ENCODE results near the gene PGAM2.

DNA sequence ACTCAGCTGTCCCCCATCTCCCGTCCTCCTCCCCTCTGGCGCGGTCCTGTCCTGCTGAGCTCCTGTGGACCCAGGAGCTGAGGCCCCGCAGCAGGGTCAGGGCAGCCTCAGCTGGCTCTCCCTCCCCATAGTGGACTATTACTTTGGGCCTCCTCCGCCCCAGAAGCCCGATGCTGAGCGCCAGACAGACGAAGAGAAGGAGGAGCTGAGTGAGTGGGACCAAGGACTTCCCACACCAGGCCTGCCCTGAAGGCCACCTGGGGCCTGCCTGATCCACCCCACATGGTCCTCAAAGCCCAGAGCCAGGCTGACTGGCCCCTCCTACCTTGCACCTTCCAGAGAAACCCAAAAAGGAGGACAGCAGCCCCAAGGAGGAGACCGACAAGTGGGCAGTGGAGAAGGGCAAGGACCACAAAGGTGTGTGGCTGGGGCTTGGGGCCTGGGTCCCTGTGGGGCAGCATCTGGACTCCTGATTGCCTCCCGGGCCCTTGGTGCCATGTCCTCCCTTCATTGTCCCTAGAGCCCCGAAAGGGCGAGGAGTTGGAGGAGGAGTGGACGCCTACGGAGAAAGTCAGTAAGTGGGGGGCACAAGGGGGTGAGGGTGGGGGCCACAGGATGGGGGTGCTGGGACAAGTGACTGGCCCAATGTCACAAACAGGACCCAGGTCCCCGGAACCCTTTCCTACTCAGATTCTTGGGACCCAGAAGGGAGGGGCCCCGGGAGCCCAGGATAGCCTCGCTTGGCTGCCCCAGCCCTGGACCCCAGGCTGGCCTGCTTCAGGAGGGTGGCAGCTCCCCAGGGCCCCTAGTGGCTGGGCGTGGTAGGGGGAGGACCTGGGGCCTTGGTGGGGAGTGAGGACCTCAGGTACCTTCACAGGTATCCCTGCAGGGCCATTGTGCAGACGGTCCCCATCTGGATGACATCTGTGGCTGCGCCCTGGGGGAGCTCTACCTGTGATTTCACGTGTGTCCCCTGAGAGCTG lies 43.7 kb upstream of the PGAM2 start:
- peak in 1 of 2 experiments; percentile 17; a peak in 1 of 4 replicates for TF ChIP-seq CTCF (conservative IDR thresholded peaks at IDR 0.05; ENCODE audit: low read depth in 2 of 2)
- TF ChIP-seq POLR2AphosphoS5 (IDR thresholded peaks at IDR 0.05; ENCODE audit: low read depth), result no peak
- TF ChIP-seq EZH2 (IDR thresholded peaks at IDR 0.05; ENCODE audit: low read depth, unreplicated experiment), result no peak
- no peak for TF ChIP-seq STAT1 (IDR thresholded peaks at IDR 0.05; ENCODE audit: unreplicated experiment)
- TF ChIP-seq EZH2phosphoT487 (IDR thresholded peaks at IDR 0.05; ENCODE audit: unreplicated experiment), result no peak
- TF ChIP-seq, protein P1, sequence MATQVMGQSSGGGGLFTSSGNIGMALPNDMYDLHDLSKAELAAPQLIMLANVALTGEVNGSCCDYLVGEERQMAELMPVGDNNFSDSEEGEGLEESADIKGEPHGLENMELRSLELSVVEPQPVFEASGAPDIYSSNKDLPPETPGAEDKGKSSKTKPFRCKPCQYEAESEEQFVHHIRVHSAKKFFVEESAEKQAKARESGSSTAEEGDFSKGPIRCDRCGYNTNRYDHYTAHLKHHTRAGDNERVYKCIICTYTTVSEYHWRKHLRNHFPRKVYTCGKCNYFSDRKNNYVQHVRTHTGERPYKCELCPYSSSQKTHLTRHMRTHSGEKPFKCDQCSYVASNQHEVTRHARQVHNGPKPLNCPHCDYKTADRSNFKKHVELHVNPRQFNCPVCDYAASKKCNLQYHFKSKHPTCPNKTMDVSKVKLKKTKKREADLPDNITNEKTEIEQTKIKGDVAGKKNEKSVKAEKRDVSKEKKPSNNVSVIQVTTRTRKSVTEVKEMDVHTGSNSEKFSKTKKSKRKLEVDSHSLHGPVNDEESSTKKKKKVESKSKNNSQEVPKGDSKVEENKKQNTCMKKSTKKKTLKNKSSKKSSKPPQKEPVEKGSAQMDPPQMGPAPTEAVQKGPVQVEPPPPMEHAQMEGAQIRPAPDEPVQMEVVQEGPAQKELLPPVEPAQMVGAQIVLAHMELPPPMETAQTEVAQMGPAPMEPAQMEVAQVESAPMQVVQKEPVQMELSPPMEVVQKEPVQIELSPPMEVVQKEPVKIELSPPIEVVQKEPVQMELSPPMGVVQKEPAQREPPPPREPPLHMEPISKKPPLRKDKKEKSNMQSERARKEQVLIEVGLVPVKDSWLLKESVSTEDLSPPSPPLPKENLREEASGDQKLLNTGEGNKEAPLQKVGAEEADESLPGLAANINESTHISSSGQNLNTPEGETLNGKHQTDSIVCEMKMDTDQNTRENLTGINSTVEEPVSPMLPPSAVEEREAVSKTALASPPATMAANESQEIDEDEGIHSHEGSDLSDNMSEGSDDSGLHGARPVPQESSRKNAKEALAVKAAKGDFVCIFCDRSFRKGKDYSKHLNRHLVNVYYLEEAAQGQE (IDR thresholded peaks at IDR 0.05; ENCODE audit: unreplicated experiment), result no peak
- no peak for TF ChIP-seq JUNB (IDR thresholded peaks at IDR 0.05; ENCODE audit: unreplicated experiment)
- no peak for TF ChIP-seq ZNF114 (CRISPR knock-in tag; IDR thresholded peaks at IDR 0.05)
- no peak for TF ChIP-seq CREB1 (CRISPR knock-in tag; IDR thresholded peaks at IDR 0.05; ENCODE audit: low read depth)
- no peak for TF ChIP-seq NANOG (IDR thresholded peaks at IDR 0.05; ENCODE audit: borderline replicate concordance)
- TF ChIP-seq, protein P2, sequence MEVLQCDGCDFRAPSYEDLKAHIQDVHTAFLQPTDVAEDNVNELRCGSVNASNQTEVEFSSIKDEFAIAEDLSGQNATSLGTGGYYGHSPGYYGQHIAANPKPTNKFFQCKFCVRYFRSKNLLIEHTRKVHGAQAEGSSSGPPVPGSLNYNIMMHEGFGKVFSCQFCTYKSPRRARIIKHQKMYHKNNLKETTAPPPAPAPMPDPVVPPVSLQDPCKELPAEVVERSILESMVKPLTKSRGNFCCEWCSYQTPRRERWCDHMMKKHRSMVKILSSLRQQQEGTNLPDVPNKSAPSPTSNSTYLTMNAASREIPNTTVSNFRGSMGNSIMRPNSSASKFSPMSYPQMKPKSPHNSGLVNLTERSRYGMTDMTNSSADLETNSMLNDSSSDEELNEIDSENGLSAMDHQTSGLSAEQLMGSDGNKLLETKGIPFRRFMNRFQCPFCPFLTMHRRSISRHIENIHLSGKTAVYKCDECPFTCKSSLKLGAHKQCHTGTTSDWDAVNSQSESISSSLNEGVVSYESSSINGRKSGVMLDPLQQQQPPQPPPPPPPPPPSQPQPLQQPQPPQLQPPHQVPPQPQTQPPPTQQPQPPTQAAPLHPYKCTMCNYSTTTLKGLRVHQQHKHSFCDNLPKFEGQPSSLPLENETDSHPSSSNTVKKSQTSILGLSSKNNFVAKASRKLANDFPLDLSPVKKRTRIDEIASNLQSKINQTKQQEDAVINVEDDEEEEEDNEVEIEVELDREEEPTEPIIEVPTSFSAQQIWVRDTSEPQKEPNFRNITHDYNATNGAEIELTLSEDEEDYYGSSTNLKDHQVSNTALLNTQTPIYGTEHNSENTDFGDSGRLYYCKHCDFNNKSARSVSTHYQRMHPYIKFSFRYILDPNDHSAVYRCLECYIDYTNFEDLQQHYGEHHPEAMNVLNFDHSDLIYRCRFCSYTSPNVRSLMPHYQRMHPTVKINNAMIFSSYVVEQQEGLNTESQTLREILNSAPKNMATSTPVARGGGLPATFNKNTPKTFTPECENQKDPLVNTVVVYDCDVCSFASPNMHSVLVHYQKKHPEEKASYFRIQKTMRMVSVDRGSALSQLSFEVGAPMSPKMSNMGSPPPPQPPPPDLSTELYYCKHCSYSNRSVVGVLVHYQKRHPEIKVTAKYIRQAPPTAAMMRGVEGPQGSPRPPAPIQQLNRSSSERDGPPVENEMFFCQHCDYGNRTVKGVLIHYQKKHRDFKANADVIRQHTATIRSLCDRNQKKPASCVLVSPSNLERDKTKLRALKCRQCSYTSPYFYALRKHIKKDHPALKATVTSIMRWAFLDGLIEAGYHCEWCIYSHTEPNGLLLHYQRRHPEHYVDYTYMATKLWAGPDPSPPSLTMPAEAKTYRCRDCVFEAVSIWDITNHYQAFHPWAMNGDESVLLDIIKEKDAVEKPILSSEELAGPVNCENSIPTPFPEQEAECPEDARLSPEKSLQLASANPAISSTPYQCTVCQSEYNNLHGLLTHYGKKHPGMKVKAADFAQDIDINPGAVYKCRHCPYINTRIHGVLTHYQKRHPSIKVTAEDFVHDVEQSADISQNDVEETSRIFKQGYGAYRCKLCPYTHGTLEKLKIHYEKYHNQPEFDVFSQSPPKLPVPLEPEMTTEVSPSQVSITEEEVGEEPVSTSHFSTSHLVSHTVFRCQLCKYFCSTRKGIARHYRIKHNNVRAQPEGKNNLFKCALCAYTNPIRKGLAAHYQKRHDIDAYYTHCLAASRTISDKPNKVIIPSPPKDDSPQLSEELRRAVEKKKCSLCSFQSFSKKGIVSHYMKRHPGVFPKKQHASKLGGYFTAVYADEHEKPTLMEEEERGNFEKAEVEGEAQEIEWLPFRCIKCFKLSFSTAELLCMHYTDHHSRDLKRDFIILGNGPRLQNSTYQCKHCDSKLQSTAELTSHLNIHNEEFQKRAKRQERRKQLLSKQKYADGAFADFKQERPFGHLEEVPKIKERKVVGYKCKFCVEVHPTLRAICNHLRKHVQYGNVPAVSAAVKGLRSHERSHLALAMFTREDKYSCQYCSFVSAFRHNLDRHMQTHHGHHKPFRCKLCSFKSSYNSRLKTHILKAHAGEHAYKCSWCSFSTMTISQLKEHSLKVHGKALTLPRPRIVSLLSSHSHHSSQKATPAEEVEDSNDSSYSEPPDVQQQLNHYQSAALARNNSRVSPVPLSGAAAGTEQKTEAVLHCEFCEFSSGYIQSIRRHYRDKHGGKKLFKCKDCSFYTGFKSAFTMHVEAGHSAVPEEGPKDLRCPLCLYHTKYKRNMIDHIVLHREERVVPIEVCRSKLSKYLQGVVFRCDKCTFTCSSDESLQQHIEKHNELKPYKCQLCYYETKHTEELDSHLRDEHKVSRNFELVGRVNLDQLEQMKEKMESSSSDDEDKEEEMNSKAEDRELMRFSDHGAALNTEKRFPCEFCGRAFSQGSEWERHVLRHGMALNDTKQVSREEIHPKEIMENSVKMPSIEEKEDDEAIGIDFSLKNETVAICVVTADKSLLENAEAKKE (CRISPR knock-in tag; IDR thresholded peaks at IDR 0.05), result no peak
- no peak for TF ChIP-seq ETS1 (IDR thresholded peaks at IDR 0.05)
- TF ChIP-seq ZNF331 (CRISPR knock-in tag; IDR thresholded peaks at IDR 0.05; ENCODE audit: low read depth), result no peak
